Frontal cortex (tissue), 4 donors: ENCODE data around the gene TMEM39A. TPM values are rescaled to one million over a fixed set of nuclear protein-coding genes. Genes with fewer than 3 reads are reported as not detected.

Experiments used
- DNase-seq, 2 donors: peaks; one replicate each; pipeline ENCODE4 v3.0.0; 2012; ENCODE audit warnings: low spot score in 2 of 2
- FAIRE-seq: peaks from 2 replicates; lab custom pipeline; 2012; peaks lifted over from hg19 to GRCh38; lab: Jason Lieb, UNC
- total RNA-seq: library from RNA; depleted of rRNA; stranded (reverse); fragments of >200 nt; gene quantifications from one replicate; pipeline ENCODE4 v1.2.3, GENCODE V29; 2014
- donor health status: control.
- donor health status: control.
- donor health status: control.

The TMEM39A gene
- total RNA-seq, 1 donor from 2014 or later: 9.8 TPM

- DNase-seq (no peak), FAIRE-seq (no peak)
These were observed 60.6 kb downstream of the TMEM39A start for GRCh38 chr3:119402791-119403190.

- FAIRE-seq (no peak), DNase-seq (no peak)
These were observed 61.6 kb downstream of the TMEM39A start for GRCh38 chr3:119401503-119402440.

- DNase-seq: no peak
These were observed 62.3 kb downstream of the TMEM39A start for GRCh38 chr3:119401069-119401468.

GRCh38 chr3:119400466-119400865 is 62.9 kb downstream of the TMEM39A start:
- DNase-seq (no peak), FAIRE-seq (no peak)

More at GRCh38 chr3:119401069-119401468, 62.3 kb downstream of the TMEM39A start:
- no peak for FAIRE-seq

GRCh38 chr3:119396870-119397269 is 66.5 kb downstream of the TMEM39A start:
- FAIRE-seq (no peak), DNase-seq (no peak)

GRCh38 chr3:119395923-119396358 is 67.5 kb downstream of the TMEM39A start:
- DNase-seq (no peak), FAIRE-seq (no peak)

- FAIRE-seq: no peak
- peak in 1 of 2 donors; percentile 14 for DNase-seq
These were observed 74.8 kb downstream of the TMEM39A start for GRCh38 chr3:119388577-119388976.

GRCh38 chr3:119382134-119382533 is 81.3 kb downstream of the TMEM39A start:
- FAIRE-seq: no peak
- no peak for DNase-seq

- DNase-seq (no peak), FAIRE-seq (no peak)
These were observed 82.7 kb downstream of the TMEM39A start for GRCh38 chr3:119380697-119381096.

Other genes starting within 250 kb of the TMEM39A start
- 8.6 TPM for gene B4GALT4, start 222.7 kb downstream of the TMEM39A start, total RNA-seq
- gene ARHGAP31, start 169.2 kb downstream of the TMEM39A start, total RNA-seq: 2.0 TPM
- 15.1 TPM for gene POGLUT1, start 5.3 kb upstream of the TMEM39A start, total RNA-seq
- gene TIMMDC1, start 34.9 kb upstream of the TMEM39A start, total RNA-seq: 31.0 TPM
- gene CD80, start 96.0 kb upstream of the TMEM39A start, total RNA-seq: not detected
- 1.2 TPM for gene ADPRH, start 115.9 kb upstream of the TMEM39A start, total RNA-seq
- gene PLA1A, start 134.3 kb upstream of the TMEM39A start, total RNA-seq: 0.41 TPM
- 0.82 TPM for gene POPDC2, start 197.0 kb upstream of the TMEM39A start, total RNA-seq
- 11.0 TPM for gene COX17, start 213.8 kb upstream of the TMEM39A start, total RNA-seq
- gene CFAP91, start 239.4 kb upstream of the TMEM39A start, total RNA-seq: 7.7 TPM